T-helper 22 cell (primary cell): ENCODE measurements around the gene C16orf82.

ENCODE experiments used
- DNase-seq: peaks from one replicate; pipeline ENCODE4 v3.0.0-alpha.2; 2020; ENCODE audit warnings: low read depth

C16orf82 gene

DNA sequence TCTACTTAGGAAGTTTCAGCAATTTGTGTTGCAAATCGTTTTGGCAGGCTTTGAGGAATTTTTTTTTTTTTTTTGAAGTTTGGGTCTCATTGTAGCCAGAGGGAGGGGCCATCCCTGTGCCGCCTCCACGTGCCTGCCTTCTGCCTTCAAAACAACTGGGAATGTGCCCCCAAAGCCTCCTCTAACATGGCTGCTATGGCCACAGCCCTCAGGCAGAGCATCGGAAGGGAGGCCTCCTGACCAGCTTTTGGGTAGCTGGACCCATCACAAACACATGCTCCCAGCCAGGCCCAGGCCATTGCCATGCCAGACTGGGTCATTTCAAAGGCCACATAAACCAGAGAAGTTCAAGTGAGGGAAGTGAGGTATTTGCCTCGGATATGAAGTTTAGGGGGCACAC is 21.5 kb downstream of the C16orf82 start:
- no peak for DNase-seq

DNA sequence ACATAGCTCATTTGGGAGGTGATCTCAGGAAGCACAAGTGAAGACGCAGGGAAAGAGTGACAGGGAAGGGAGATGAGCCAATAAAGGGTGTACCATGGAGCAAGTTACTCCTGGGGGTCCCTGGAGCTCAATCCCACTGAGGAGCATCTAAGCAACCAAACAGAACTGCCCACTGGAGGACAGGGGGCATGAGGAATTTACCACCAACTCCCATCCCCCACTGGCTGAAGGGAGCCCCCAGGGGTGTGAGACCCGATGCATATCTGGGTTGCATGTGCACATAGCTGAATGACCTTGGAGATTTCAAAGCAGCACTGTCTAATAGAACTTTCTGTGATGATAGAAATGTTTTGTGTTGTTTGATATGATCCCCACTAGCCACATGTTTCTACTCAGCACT is 29.6 kb downstream of the C16orf82 start:
- DNase-seq = no peak

DNA sequence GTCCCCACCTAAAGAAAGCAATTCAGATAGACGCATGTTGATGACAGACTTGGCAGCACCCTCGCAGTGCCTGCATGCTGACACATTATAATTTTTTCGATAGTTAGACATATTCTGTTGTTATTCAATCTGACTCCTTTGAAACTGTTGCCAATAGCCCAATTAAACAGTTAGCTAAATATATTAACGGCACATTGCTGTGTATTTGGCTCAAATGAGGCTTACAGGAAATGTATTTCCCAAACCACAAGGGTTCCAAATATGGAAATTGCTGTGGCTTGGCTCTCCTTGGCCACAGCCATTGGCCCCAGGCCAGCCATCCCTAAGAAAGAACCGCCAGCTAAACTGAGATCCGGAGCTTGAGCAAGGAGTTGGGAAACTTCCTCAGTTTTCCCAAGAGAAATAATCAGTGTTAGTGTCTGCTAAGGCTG is 31.1 kb downstream of the C16orf82 start:
- no peak for DNase-seq

DNA sequence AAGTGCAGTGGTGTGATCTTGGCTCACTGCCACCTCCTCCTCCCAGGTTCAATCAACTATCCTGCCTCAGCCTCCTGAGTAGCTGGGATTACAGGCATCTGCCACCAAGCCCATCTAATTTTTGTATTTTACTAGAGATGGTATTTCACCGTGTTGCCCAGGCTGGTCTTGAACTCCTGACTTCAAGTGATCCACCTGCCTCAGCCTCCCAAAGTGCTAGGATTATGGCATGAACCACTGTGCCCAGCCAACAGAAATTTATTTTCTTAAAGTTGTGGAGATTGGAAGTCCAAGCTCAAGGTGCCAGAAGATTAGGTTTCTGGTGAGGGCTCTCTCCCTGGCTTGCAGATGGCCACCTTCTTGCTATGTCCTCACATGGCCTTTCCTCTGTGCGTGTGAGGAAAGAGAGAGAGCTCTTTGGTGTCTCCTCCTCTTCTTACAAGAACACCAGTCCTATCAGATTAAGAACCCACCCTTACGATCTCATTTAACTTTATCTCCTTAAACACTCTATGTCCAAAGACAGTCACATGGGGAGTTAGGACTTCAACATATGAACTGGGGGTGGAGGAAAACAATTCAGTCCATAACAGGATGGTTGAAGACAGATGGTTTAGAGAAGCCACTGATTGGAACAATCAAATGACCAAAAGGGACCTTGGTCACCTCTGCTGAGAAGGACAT is 31.8 kb downstream of the C16orf82 start:
- DNase-seq = no peak

DNA sequence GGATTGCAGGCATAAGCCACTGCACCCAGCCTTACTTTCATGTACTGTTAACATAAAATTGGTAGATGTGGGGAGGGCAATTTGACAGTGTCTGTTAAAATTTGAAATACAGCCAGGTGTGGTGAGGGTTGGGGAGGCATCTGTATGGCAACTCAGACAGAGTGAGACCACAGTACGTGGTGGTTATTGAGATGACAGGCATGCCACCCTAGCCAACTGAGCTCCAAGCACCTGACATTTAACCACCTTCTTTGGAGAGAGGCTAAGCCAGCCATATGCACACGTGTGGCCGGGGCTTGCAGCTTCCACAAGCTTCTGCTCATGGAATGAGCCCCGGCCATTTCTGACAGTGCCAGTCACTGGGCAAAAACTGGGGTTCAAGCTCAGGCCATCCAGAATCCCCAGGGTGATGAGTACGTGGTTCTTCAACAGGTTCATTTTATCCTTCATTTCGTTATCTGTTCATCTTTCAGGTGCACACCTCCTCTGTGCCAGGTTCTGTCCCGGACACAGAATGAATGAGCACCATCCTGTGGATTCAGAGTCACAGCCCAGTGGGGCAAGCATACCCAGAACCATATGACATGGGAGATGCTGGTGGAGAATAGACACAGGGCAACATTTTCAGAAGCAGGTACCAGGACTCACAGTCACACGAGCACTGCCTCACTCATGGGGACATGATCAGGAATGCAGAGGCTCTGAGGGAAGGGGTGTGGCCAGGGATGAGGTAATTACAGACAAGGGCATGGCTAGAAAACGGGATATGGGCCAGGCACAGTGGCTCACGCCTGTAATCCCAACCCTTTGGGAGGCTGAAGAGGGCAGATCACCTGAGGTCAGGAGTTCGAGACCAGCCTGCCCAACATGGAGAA is 36.2 kb downstream of the C16orf82 start:
- no peak for DNase-seq

DNA sequence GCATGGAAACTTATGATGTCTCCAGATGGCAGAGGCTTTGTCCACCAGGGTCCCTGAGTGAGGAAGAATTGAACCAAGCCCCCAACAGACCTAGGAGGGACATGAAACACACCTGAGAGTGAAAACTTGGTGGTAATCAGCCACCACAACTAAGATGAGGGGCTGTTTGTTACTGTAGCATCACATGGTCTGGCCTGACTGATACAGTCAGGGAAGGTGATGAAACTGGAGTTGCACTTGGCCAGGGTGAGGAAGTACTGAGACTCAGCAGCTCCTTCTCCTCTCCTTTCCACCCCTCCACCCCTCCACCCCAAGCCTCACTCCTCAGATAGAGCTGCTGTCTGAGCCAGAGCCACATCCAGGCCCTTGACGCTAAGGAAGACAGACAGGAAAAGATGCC is 37.2 kb downstream of the C16orf82 start:
- DNase-seq = no peak

DNA sequence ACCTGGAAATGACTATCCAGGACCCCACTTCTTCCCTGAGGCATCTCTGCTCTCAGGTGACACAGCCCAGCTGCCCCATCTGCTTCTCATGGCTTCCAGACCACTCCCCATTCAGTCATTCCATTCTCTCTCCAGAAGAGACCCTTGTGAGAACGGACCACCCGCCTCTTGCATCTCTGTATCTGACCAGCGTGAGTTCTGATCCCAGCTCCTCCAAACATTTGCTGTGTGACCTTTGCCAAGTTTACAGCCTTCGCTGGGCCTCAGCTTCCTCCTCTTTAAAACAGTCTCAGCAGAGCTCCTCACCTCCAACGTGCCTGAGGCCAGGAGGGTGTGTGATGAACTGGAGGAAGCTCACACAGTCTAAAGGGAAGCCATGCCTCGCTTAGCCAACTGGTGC is 39.6 kb downstream of the C16orf82 start:
- no peak for DNase-seq

DNA sequence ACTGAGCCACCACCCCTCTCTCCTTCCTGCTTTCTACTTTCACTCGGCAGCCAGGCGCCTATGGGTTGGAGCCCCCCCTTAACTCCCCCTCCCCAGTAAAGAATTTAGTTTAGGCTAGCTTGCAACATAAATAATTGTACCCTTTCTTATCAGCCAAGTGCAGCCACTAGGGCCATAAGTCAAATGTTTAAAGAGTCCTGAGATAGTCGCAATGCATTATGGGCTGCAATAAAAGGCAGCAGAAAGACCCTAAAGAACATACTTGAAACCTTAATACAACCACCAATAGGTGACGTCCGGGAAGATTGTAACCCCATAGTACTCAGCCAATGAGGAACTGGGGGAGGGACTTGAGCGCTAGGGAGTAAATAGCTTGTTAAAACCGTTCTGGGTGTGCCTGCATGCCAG is 40.5 kb downstream of the C16orf82 start:
- no peak for DNase-seq

DNA sequence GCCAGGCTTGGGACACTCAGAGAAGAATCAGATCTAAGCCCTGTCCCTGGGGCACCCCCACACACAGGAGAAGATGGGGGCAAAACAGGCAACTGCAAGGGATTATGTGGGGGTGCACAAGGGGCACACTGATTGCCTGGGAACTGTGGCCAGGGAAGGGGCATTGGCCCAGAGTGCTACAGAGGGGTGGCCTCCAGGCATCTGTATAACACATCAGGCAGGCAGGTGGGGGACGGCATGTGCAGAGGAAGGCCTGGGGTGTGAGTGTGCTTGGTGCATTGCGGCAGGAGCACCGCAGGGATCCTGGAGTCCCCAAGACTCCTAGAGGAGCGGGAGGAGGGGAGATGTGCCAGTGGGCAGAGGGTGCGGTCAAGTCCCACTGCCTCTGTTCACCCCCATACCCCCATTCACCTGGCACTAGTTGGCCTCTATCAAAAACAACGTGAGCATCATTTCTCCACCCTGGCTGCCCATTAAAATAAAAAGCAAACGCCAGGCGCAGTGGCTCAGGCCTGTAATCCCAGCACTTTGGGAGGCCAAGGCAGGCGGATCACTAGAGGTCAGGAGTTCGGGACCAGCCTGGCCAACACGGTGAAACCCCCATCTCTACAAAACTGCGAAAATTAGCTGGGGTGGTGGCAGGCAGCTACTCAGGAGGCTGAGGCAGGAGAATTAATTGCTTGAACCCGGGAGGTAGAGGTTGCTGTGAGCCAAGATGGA is 41.5 kb downstream of the C16orf82 start:
- DNase-seq = no peak

DNA sequence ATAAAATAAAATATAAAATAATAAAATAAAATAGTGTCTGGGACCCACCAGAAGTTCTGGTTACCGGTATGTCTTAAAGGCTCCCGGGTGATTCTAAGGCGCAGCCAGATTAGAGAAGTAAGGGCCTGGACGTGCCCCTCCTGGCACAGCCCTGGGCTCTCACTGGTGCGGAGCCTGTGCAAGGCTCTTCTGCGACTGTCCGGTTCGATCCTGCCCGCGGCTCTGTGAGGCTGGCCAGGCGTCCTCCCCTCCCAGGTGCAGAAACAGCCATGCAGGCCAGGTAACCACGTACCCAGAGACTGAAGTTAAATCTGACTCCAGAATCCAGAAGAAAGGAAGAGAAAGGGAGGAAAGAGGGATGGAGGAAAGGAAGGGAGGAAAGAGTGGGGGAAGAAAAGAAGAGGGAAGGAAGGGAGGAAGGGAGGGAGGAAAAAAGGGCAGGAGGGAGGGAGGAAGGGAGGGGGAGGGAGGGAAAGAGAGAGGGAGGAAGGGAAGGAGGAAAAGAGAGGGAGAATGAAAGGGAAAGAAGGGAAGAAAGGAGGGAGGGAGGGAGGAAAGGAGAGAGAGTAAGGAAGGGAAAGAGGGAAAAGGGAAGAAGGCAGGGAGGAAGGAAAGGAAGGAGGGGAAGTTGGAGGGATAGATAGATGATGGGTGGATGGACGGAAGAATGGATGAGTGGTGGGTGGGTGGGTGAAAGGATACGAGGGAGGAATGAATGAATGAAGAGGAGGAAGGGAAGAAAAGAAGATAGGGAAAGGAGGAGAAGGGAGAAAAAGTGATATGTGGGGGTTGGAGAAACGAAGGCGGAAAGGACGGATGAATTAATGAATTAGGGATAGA is 42.3 kb downstream of the C16orf82 start:
- no peak for DNase-seq

DNA sequence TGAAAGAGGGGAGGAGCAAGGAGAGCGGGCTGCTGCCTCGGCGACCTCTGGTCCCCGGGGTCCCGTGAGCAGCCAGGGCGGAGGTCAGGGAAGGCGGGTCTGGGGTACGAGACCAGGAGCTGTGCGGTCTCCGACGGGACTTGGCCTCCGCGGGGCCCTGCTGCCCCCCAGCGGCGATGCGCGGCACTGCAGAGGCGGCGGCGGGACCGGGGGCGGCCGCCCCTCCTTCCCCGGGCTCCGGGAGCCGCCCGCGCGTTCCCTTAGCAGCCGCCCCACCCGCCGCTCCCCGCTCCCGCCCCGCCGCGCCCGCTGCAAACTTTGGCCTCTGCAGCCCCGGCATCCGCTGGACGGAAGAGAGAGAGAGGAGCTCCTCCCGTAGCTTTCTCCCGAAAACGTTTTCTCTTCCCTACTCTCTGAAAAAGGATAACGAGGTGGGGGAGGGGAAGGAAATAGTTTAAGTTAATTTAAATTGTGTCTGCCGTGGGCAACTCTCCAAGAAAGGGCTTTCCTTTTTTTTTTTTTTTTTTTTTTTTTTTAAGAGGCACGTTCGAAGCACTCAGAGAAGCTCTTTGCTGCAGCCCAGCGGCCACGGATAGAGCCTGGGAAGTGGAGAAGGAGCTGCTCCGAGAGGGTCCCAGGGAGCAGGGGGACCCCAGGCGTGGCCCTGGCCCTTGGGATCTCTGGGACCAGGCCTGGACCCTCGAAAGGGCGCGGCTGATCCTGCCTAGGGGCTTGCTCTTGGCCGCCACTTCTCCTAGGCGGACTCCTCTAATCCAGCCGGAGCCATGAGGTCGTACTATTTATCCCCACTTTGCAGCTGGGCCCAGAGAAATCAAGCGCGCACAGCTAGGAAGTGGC is 43.2 kb downstream of the C16orf82 start:
- peak; percentile 44 for DNase-seq

DNA sequence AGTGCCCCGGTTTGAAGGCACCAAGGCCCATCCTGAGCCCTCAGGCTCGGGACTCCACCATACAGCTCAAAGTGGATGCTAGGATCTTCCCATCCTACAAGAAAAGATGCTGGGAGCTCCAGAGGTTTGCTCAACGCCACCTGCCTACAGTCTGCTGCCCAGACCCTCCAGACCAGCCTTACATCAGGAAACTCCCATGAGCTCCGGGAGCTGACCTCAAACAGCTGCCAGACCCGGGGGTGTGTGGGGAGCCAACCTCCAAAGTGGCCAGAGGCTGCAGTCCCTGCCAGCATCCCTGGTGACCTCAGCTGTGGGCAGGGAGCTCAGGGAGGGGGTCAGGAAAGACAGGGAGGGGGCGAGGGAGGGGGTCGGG is 43.8 kb downstream of the C16orf82 start:
- DNase-seq = no peak

DNA sequence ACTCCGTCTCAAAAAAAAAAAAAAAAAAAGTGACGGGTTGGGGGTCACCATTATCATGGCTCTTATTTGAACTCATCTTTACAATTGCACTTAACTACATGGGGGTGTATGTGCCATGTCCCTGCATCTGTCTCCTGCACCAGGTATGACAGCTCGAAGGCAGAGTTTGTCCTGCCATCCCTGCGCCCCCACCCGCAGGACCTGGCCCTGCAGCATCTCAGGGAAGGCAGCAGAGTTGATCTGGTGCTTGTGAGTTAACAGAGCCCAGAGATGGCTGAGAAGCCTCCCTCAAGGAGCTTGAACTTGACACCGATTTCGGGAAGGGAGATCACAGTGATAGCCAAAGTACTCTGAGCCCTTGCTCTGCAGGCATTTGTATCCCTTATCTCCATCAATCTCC is 44.8 kb downstream of the C16orf82 start:
- DNase-seq = no peak

DNA sequence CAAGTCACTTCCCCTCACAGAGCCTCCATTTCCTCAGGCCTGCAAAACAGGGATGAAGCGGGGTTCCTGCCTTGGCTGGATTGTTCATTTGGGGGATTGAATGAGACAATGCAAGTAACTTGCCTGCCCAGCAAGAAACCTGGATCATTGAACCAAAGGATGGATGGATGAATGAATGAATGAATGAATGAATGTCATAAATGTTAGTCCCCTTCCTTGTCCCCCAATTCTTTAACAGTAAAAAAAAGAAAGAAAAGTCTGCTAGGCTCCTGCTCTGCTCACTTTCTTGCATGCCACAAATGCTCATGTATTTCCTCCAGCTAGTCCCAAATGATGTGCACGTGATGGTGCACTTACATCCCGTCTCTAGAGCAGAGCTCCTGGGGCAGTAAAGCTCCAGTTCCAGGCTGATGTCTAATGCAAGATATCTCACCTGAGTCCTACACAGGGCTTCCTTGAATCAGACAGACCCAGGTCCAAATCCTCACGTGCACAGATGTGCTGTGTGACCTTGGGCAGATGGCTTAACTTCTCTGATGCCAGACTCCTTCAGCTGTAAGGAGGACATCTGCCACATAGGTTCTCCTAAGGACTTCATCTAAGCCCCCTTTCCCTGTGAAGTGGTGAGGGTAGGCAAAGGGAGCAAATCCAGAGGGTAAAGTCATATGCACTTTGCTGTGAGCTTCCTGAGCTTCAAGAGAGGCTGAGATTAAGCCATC is 45.5 kb downstream of the C16orf82 start:
- no peak for DNase-seq

DNA sequence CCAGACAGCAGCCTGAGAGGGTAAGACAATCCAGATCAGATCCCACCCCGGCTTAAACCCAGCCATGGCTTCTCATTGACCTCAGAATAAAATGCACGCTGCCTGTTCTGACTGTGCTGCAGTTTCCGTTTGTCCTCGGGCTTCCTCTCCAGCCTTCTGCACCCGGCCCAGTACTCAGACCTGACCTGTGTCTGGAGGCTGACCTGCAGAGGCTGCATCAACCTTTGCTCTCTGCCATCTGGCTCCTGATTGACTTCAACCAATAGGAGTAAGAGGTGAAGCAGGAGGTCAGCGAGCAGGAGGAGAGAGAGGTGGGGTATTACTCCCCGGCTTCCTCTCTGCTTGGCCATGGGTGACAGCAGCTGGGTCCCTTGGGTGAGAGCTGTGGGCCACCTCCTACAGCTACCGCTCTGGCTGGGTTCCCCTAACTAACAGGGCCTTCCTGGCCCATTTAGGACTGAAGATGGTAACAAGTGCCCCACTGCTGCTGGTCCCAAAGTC is 46.7 kb downstream of the C16orf82 start:
- DNase-seq = no peak

DNA sequence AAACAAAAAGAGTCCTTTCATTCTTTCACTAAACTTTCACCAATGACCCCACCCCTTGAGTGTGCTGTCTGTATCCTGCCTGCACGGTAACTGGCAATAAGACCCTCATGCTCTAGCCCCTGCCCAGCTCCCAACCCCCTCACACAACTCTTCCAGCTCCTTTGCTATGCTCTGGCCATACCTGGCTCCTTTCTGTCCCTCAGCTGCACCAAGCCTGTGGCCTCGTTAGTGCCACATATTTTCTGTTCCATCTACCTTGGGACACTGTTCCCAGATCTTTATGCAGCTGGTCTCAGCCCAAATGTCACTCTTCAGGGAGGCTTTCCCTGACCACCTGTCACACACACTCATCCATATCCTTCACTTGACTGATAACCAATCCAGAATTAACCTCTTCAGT is 47.3 kb downstream of the C16orf82 start:
- DNase-seq = no peak

DNA sequence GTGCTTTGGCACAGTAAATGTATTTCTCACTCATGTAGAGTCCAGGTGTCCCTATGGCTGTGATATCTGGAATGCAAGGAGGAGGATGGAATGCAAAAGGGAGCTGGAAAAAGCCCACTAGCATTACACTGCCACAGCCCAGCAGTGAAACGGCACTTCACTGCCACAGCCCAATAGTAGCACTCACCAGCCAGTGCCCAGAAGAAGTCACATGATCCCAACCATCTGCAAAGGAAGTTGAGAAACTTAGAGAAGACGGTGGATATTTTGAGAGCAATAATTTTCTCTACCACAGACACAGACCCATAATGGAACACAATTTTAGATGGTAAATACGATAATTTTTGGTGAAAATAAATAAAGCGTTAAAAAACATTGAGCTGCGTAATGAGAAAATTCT is 51.8 kb downstream of the C16orf82 start:
- no peak for DNase-seq
